Muscle layer of colon (tissue), 2 donors: ENCODE data around the gene MAGI1.

Experiments
- H3K27ac ChIP-seq: one replicate; pipeline ENCODE4 v1.7.0; 2013; ENCODE audit warnings: low read depth, mild to moderate bottlenecking, low read length, moderate library complexity
- H3K27me3 ChIP-seq, 2 donors: one replicate each; pipeline ENCODE4 v1.7.0; 2013; ENCODE audit warnings: low read length in 2 of 2, mild to moderate bottlenecking in 2 of 2; ENCODE audit not compliant: insufficient read depth in 2 of 2, control insufficient read depth in 1 of 2
- H3K36me3 ChIP-seq: one replicate; pipeline ENCODE4 v1.7.0; 2013; ENCODE audit warnings: mild to moderate bottlenecking, low read length; ENCODE audit not compliant: insufficient read depth
- H3K4me1 ChIP-seq: one replicate; pipeline ENCODE4 v1.7.0; 2013; ENCODE audit warnings: mild to moderate bottlenecking, low read length; ENCODE audit not compliant: insufficient read depth
- H3K4me3 ChIP-seq, 2 donors: one replicate each; pipeline ENCODE4 v1.7.0; 2013; ENCODE audit warnings: low read length in 2 of 2, low read depth in 1 of 2, mild to moderate bottlenecking in 1 of 2, moderate library complexity in 1 of 2
- H3K9ac ChIP-seq: one replicate; pipeline ENCODE4 v1.7.0; 2013; ENCODE audit warnings: low read length
- H3K9me3 ChIP-seq: one replicate; pipeline ENCODE4 v1.7.0; 2013; ENCODE audit warnings: mild to moderate bottlenecking, low read length
- donor health status: abdominal sarcoma.
- donor health status: Adenocarcinoma of cecum.

The MAGI1 gene

DNA sequence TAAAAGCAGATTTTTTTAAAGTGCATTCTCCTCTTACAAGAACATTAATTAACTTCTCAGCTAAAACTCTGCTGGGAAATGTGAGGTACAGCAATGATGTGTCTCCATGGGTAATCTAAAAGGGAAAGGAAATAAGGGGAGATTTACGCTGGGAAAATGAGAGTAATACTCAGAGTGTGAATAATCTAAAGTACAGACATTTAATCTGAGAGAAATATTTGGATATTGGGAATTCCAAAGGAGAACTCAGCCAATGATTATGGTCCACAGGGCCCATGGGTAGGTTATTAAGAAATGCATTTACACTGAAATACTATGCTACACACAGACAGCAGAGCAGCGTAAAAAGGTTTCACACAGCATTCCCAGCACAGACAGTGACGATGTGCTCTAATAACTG lies 229.9 kb downstream of the MAGI1 start:
- Histone ChIP-seq H3K27me3 (no peaks in the 10 kb centered on the region), H3K9me3 (no peaks in the 10 kb centered on the region), H3K9ac (no peak overlapping the region), H3K36me3 (no peaks in the 10 kb centered on the region), H3K4me3 (no peak overlapping the region), H3K4me1 (no peaks in the 10 kb centered on the region), H3K27ac (no peak overlapping the region)

DNA sequence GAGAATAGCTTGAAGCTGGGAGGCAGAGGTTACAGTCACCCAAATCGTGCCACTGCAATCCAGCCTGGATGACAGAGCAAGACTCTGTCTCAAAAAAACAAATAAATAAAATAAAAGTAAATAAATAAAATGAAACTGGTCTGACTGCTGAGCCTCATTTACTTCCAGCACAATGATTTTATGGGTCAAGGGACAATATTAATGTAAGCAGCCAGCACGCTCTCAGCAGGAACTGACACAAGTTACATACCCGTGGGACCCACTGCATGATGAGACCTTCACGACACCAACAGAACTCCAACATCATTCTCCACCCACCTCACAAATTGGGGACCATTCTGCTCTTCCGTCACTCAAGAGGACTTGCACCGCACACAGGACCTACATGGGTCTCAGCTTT lies 230.3 kb downstream of the MAGI1 start:
- Histone ChIP-seq H3K9me3 (no peaks in the 10 kb centered on the region), H3K27ac (no peak overlapping the region), H3K9ac (no peak overlapping the region), H3K36me3 (no peaks in the 10 kb centered on the region), H3K27me3 (no peaks in the 10 kb centered on the region), H3K4me1 (no peaks in the 10 kb centered on the region), H3K4me3 (no peak overlapping the region)

DNA sequence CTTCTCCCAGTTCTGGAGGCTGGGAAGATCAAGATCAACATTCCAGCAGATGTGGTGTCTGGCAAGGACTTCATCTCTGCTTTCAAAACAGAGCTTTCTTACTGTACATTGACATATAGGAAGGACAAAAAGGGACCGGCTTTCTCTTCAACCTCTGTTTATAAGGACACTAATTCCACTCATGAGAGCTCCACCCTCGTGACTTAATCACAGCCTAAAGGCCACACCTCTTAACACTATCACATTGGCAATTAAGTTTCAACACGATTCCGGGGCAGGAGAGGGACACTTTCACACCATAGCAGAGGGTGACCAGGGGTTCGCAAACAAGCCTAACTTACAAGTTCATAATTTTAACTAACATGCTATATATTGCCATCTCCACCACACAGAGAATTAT lies 231.5 kb downstream of the MAGI1 start:
- H3K9me3 ChIP-seq: no peaks in the 10 kb centered on the region
- no peak overlapping the region for H3K4me3 ChIP-seq
- no peak overlapping the region for H3K27ac ChIP-seq
- H3K36me3 ChIP-seq: no peaks in the 10 kb centered on the region
- no peaks in the 10 kb centered on the region for H3K27me3 ChIP-seq
- no peak overlapping the region for H3K9ac ChIP-seq
- no peaks in the 10 kb centered on the region for H3K4me1 ChIP-seq

GRCh38 chr3:65806600-65806999 lies 232.1 kb downstream of the MAGI1 start:
- no peak overlapping the region for H3K9ac ChIP-seq
- H3K27ac ChIP-seq: no peak overlapping the region
- H3K4me3 ChIP-seq: no peak overlapping the region
- H3K9me3 ChIP-seq: no peaks in the 10 kb centered on the region
- no peaks in the 10 kb centered on the region for H3K27me3 ChIP-seq
- no peaks in the 10 kb centered on the region for H3K36me3 ChIP-seq
- H3K4me1 ChIP-seq: no peaks in the 10 kb centered on the region

- H3K9ac ChIP-seq: no peak overlapping the region
- no peaks in the 10 kb centered on the region for H3K9me3 ChIP-seq
- H3K27ac ChIP-seq: no peak overlapping the region
- H3K4me3 ChIP-seq: no peak overlapping the region
- no peaks in the 10 kb centered on the region for H3K27me3 ChIP-seq
- H3K4me1 ChIP-seq: no peaks in the 10 kb centered on the region
- H3K36me3 ChIP-seq: no peaks in the 10 kb centered on the region
Observed at GRCh38 chr3:65796676-65797075, 242.0 kb downstream of the MAGI1 start.

DNA sequence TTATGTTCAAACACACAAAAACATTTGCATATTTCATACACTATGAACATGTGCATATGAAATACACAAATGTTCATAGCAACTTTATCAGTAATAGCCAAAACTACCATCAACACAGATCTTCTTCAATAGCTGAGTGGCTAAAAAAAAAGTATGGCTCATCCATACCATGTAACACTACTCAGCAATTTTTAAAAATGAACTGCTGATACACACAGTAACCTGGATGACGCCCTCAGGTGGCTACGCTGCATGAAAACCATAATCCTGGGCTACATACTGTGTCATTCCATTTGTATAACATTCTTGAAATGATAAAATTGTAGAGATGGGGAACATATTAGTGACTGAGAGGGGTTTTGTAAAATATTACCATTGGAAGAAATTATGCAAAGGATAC lies 243.6 kb downstream of the MAGI1 start:
- Histone ChIP-seq H3K27ac (no peak overlapping the region), H3K4me1 (no peaks in the 10 kb centered on the region), H3K36me3 (no peaks in the 10 kb centered on the region), H3K9me3 (no peaks in the 10 kb centered on the region), H3K27me3 (no peaks in the 10 kb centered on the region), H3K4me3 (no peak overlapping the region), H3K9ac (no peak overlapping the region)

GRCh38 chr3:65793495-65794200 lies 245.1 kb downstream of the MAGI1 start:
- Histone ChIP-seq H3K27me3 (no peaks in the 10 kb centered on the region), H3K4me3 (no peak overlapping the region), H3K36me3 (no peaks in the 10 kb centered on the region), H3K27ac (no peak overlapping the region), H3K4me1 (no peaks in the 10 kb centered on the region), H3K9ac (no peak overlapping the region), H3K9me3 (no peaks in the 10 kb centered on the region)

GRCh38 chr3:65788461-65788860 lies 250.3 kb downstream of the MAGI1 start:
- Histone ChIP-seq H3K9ac (no peak overlapping the region), H3K36me3 (no peaks in the 10 kb centered on the region), H3K4me1 (peaks cover 9% of the 10 kb centered on the region), H3K27me3 (no peaks in the 10 kb centered on the region), H3K4me3 (no peak overlapping the region), H3K9me3 (no peaks in the 10 kb centered on the region), H3K27ac (no peak overlapping the region)

GRCh38 chr3:65787827-65788226 lies 250.9 kb downstream of the MAGI1 start:
- Histone ChIP-seq H3K27ac (no peak overlapping the region), H3K27me3 (no peaks in the 10 kb centered on the region), H3K9ac (no peak overlapping the region), H3K4me1 (peaks cover 9% of the 10 kb centered on the region), H3K4me3 (no peak overlapping the region), H3K36me3 (no peaks in the 10 kb centered on the region), H3K9me3 (no peaks in the 10 kb centered on the region)

- H3K27me3 ChIP-seq: no peaks in the 10 kb centered on the region
- no peaks in the 10 kb centered on the region for H3K9me3 ChIP-seq
- H3K4me3 ChIP-seq: no peak overlapping the region
- peaks cover 9% of the 10 kb centered on the region for H3K4me1 ChIP-seq
- H3K36me3 ChIP-seq: no peaks in the 10 kb centered on the region
- no peak overlapping the region for H3K27ac ChIP-seq
- H3K9ac ChIP-seq: no peak overlapping the region
Observed at GRCh38 chr3:65787340-65787739, 251.4 kb downstream of the MAGI1 start.

- H3K27me3 ChIP-seq: no peaks in the 10 kb centered on the region
- H3K4me1 ChIP-seq: peaks cover 9% of the 10 kb centered on the region
- H3K27ac ChIP-seq: no peak overlapping the region
- H3K9me3 ChIP-seq: no peaks in the 10 kb centered on the region
- H3K36me3 ChIP-seq: no peaks in the 10 kb centered on the region
- no peak overlapping the region for H3K4me3 ChIP-seq
- H3K9ac ChIP-seq: no peak overlapping the region
Observed at GRCh38 chr3:65786890-65787289, 251.8 kb downstream of the MAGI1 start.

DNA sequence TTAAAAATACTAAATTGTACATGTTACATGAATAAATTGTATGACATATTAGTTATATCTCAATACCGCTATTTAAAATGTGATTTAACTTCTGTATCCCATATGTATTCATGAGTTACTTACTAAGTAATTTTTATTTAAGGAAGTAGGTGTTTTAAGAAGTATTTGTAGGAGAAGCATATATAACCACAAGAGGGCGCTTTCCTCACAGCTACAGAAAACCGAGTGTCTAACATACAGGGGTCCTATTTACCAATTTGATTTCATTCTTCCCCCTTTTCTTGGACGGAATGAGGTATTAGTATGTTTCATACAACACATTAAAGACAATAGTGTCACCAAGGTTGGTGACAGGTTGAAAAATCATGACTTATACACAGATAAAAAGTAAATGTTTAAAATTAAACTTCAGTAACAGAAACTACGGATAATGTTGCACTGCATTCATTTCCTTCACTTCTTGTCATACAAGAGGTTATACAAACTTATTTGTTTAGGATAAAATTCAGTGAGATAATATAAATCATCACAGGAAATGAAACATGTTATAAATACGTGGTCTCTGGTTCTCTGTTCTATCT lies 253.6 kb downstream of the MAGI1 start:
- no peak overlapping the region for H3K27ac ChIP-seq
- no peaks in the 10 kb centered on the region for H3K36me3 ChIP-seq
- H3K9ac ChIP-seq: no peak overlapping the region
- H3K9me3 ChIP-seq: no peaks in the 10 kb centered on the region
- no peak overlapping the region for H3K4me3 ChIP-seq
- no peaks in the 10 kb centered on the region for H3K27me3 ChIP-seq
- H3K4me1 ChIP-seq: peaks cover 9% of the 10 kb centered on the region
